ENCODE results near the gene EFNA5. TPM values are rescaled to one million over a fixed set of nuclear protein-coding genes. Genes with fewer than 3 reads are reported as not detected.

Gene EFNA5
- 3.7 TPM for polyA plus RNA-seq (2013, experiment 1 of 2; ENCODE audit: insufficient read length)
- polyA plus RNA-seq (2013, experiment 2 of 2; ENCODE audit: insufficient read length) = 2.9 TPM

DNA sequence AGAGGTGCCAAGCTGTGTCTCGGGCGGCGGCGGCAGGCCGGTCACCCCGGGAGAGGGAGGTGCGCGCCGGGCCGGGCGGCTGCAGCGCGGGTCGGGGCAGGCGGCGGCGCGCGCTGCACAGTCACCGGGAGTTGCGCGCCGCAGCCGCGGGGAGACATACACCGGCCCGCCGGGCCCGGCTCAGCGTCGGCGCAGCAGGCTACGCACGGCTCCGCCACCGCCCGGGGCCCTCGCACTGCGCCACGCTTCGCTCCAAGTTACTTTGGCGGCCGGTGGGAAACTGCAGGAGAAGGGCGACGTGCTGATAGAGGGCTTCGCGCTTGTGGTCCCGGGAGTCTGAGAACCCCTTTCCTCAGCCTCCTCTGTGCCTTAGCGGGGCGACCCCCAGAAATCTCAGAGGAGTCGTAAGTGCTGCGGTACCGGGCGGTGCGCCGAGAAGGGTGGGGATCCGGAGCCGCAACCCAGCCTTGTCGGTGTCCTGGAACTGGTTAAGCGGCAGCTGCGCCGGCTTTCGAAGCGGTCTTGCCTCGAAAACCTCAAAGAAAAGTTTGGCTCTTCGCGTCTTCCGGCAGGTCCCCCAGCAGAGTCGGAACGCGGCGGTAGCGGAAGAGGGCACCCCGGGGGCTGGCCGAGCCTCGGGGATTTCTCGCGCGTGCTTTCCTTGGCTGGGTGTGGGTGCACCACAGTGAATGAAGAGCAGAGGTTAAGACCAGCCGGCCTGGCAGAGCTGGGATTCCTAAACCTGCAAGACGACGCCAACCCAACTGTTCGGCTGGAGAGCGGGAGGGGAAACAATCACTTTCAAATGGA lies at the start of gene EFNA5:
Gene EFNA5 (minus strand): TSS at position 6 of the 810 bp plus-strand sequence.
- peak; percentile 57 for DNase-seq

DNA sequence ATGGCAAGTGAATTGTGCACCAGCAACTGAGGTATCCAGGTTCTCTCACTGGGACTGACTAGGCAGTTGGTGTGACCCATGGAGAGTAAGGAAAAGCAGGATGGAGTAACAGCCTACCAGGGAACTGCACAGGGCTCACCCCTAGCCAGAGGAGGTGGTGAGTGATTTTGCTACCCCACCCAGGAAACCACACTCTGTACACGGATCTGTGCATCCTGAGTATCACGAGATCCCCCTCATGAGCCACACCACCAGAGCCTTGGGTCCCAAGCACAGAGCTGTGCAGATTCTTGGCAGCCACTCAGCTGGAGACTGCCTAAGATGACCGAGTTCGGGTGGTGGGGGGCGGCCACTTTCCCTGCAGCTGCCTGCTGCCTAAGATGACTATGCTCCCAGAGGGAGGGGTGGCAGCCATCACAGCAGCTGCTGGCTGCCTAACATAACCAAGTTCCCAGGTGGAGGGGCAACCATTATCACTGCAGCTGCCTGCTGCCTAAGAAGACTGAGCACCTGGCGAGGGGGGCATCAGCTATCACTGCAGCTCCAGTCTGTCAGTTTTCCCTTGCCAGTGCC lies 48.4 kb upstream of the EFNA5 start:
- no peak for DNase-seq

- no peak for DNase-seq
These were observed 47.1 kb upstream of the EFNA5 start for GRCh38 chr5:107717816-107718215.

- no peak for DNase-seq
These were observed 42.5 kb upstream of the EFNA5 start for GRCh38 chr5:107713228-107713627.

- DNase-seq = no peak
These were observed 41.7 kb upstream of the EFNA5 start for GRCh38 chr5:107712359-107712870.

GRCh38 chr5:107705402-107706014 lies 34.8 kb upstream of the EFNA5 start:
- DNase-seq = peak; percentile 72

DNA sequence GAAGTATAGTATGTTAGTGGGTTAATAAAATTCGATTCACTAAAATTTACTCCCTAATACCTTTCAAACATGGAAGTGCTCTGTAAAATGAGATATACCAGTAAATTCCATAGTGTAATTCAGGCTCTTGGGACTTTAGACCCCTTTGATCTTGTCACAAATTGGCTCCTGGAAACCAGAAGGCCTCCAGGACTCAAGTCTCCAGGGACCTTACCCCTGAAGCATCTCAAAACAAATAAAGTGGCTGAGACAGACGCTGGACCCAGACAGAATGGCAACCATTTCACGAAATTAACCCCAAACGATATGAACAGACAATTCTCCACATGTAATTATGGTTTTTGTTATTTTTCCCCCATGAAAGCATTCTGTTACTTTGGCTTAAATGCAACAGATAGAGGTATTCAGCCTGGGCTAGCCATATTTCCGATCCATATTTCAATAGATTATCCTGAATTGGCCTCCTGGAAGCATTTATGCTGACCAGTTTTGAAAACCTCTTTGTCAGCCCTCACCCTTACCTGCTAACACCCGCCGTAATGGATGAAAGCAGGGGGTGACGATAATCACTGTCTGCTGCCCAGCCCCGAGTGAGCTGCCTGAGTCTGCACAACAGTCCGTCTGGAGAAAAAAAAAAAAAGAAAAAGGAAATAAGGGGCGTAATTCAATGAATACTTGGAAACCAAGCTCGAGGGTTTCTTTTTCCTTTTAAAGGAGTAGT lies 34.1 kb upstream of the EFNA5 start:
- peak; percentile 6 for DNase-seq

DNA sequence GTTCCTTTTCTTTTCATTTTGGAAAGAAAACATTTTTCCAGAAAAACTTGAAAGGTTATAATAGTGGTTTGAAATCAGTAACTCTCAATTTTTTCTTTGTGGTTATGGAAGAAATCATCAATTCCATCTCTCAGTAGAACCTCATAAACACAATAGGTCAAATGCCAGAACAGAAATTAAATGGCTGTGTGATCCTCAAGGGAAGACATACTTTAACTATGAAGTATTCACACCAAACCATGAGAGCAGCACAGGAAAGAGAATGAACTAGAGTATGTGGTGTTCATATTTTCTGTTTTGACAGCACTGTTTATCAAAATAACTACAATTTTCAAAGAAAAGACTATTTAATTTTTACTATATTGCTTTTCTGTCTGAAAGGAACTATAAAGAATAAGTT lies 29.7 kb upstream of the EFNA5 start:
- peak; percentile 43 for DNase-seq

DNA sequence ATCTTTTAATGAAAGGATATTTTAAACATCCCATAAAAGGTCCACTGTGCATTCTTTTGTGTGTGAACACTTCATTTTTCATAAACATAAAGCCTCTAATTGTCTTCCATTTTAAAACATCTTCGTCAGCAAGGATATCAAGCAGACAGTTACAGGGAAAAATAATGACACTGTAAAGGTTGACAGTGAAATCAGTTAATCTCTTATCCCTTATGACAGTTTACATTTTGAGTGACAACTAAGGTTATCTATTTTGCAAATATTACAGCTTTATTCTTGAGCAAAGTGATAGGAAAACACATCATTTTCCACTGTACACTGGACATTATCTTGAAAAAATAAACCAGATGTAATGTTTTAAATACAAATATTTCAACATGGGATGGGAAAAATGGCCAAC lies 28.7 kb upstream of the EFNA5 start:
- no peak for DNase-seq

DNA sequence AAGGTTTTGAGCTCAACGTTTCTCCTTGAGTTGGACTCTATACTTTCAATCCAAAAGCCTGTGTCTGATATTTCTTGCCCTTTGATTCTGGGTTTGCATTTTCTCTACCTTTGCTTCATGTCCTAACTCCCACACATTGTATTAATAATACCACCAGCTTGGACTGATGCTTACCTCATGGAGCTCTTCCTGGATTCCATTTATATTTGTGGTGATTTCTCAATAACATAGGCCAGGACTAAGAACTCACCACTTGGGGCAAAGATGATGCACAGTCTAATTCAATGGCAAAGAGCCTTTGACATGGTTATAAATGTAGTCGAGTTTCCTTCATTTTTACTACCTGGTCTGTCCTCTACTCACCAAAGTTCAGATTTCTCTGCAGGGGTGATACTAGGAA lies 27.5 kb upstream of the EFNA5 start:
- peak; percentile 26 for DNase-seq

DNA sequence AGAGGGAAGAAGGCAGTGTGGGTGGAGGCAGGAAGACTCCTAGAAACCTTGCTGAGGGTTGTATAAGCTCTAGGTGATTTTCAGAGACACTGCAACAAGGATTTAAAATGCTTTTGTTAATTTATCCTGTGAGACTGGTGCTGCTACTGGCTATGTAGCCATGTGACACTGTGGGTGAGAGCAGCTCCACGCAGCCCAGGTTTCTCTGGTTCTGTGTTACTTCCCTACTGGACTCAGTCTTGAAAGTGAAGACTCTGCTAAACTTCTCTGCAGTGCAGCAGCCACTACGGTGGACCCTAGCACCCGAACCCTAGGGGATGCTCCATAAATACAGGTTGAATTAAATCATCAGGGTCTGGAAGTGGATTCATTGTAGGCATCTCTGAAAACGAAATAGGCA lies 25.8 kb upstream of the EFNA5 start:
- no peak for DNase-seq

DNA sequence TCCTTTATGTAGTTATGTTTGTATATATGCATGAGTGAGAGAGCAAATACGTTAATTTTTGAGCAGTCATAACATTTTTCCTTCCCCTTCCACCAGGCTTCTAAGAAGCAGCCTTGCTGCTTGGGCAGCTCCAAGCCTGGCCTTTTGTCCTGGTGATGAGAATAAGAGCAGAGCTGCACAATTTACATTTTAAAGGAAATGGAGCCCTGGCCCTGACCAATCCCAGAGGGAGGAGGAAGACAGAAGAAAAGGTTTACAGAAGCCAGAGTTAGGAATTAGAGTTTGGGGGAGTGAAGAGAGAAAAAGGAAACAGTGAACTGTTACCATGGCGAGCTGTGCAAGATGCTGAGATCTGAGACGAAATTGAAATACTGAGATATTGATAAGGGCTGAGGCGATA lies 25.3 kb upstream of the EFNA5 start:
- DNase-seq = no peak

DNA sequence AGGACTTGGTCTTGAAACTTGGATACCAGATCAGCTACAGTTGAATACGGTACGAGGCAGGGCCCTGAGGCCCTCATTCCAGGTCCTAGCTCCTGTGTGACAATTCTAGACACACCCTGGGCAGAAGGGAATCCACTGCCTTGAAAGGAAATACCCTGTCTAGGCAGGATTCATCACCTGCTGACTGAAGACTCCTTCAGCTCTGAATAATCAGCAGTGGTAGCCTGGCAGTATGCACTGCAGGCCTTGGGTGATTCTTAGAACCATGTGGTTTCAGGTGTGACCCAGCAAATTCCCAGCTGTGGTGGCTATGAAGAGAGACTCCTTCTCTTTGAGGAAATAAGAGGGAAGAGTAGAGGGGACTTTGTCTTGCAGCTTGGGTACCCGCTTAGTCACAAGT lies 17.2 kb upstream of the EFNA5 start:
- DNase-seq = no peak

- DNase-seq = no peak
These were observed 16.7 kb upstream of the EFNA5 start for GRCh38 chr5:107687404-107687803.

DNA sequence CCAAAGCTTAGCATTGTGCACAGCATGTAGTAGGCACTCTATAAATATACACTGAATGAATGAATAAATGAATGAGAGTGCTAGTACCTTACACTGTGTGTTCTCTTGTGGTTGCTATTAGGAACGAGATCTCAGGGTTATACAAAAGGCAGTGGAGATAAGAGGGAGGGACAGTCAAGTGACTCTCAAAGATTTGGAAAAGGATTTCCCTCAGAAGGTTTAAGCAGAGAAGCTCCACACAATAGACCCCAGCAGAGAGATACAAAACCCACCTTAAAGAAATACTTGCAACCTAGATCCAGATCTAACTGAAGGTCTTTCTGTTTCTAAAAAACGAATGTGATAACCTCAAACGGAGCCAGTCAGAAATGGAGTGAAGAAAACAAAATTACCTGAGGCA lies 11.8 kb upstream of the EFNA5 start:
- no peak for DNase-seq

DNA sequence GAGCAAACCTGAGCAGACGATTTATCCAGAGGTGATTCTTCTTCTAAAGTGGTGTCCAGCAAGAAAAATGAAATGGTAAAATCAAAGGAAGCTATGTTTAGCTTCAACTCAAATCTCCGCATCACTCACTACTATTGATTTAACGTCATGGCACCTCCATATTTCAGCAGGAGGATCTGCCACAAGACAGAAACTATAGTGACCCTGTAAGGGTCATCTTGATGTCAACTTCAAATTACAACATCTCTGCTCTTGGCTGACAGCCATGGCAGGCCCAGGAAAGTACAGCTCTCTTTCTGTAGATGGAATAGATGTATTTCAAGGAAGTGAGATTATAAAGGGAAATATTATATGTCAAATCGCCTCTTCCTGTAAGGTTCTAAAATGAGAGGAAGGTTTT lies 10.1 kb upstream of the EFNA5 start:
- no peak for DNase-seq

DNA sequence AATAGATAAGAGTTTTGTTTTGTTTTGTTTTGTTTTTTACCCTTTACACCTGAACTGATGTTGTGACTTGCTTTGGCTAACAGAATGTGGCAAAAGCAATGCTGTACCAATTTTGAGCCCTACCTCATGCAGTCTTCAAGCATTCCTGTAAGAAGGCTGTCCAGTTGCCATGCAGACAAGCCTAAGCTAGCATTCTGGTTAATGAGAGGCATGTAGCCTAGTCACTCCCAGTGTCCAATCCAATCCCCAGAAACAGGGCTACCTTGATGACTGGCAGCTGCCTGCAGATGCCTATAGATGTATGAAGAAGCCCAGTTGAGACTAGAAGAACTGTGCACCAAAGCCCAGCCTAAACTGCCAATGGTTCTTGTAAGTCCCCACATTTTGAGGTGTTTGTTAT lies 9.4 kb upstream of the EFNA5 start:
- DNase-seq = no peak

- peak; percentile 63 for DNase-seq
These were observed 6.0 kb upstream of the EFNA5 start for GRCh38 chr5:107676702-107677101.

DNA sequence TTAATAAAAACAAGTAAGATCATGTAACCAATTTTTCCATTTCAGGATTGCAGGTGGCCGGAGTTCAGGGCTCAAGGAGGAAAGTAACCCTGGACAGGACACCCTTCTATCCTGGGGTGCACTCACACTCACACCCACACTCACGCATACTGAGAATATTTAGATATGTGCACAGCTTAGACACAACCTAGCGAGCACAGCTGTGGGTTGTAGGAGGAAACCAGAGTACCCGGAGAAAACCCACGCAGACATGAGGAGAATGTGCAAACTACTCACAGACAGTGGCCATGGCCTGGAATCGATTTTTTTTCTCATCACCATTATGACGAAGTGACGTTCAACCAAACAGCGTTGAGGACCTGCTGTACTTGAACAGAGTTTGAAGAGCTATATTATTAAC lies 4.5 kb upstream of the EFNA5 start:
- DNase-seq = no peak

- peak; percentile 76 for DNase-seq
These were observed 3.9 kb upstream of the EFNA5 start for GRCh38 chr5:107674655-107675054.

GRCh38 chr5:107673368-107674136 lies 2.8 kb upstream of the EFNA5 start:
- peak; percentile 86 for DNase-seq

- DNase-seq = peak; percentile 38
These were observed 2.3 kb upstream of the EFNA5 start for GRCh38 chr5:107673039-107673367.

All from fibroblast of skin of back (primary cell).